Left ventricle myocardium inferior (tissue), 1 donor: ENCODE measurements around the gene IFI35. TPM values are rescaled to one million over a fixed set of nuclear protein-coding genes. Genes with fewer than 3 reads are reported as not detected.
"Not testable (repeated sequence)": the region's sequence is repeated elsewhere in the genome, so short reads cannot be mapped to it uniquely, and the experiment has no call there.

Experiments
- DNase-seq: peaks from one replicate; pipeline ENCODE4 v3.0.0-alpha.2; 2020
- H3K27ac ChIP-seq: fragments of 200-600 bp; replicated peaks from 2 replicates; pipeline ENCODE4 v1.8.0; 2021
- H3K27me3 ChIP-seq: fragments of 200-600 bp; 2 replicates; pipeline ENCODE4 v1.8.0; 2021; ENCODE audit warnings: low read depth
- H3K36me3 ChIP-seq: fragments of 200-600 bp; 2 replicates; pipeline ENCODE4 v1.8.0; 2021
- H3K4me1 ChIP-seq: fragments of 200-600 bp; 2 replicates; pipeline ENCODE4 v1.8.0; 2021
- H3K4me3 ChIP-seq: fragments of 200-600 bp; 2 replicates; pipeline ENCODE4 v1.8.0; 2021; ENCODE audit warnings: mild to moderate bottlenecking, moderate library complexity
- H3K9me3 ChIP-seq: fragments of 200-600 bp; replicated peaks from 2 replicates; pipeline ENCODE4 v1.8.0; 2021
- CTCF ChIP-seq: fragments of 200-600 bp; IDR thresholded peaks from 2 replicates; pipeline ENCODE4 v1.8.0; 2021; ENCODE audit warnings: antibody characterized with exemption, mild to moderate bottlenecking, borderline replicate concordance
- intact Hi-C: fragments of 100-400 bp; cut with micrococcal nuclease; formaldehyde crosslinking; loops from one replicate; pipeline ENCODE4 v1.11.0; 2022
- total RNA-seq: library from RNA; stranded (reverse); fragmentation: NEBNext Ultra II Directional; extraction: Animal tissue kit (Norgen Biotek cat#: 25700); gene quantifications from one replicate; pipeline ENCODE4 v1.2.1, GENCODE V29; 2021
- donor health status: DM: no; HTN: yes; CAD: no; lungs with severe emphysema.

Gene IFI35
- total RNA-seq, 1 donor from 2014 or later = 11.5 TPM

DNA sequence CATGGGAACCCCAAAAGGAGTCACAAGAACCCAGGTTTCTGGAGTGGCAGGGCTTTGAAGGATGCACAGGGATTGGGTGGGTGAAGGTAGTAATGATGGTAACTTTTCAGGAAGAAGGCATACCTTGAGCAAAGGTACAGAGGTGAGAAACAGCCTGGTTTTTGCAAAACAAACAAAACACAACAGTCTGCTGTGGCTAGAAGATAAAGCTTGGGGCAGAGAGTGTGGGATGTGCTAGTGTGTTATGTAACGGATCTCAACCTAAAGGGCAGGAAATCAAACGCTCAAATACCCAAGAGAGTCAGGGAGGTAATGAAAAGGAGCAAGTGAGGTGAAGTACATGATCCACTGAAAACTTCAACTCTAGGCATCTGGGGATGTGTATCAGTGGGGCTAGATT is 31.3 kb upstream of the IFI35 start:
- DNase-seq = no peak
- Histone ChIP-seq H3K9me3 (no peaks in the 10 kb centered on the region), H3K4me1 (peaks cover 14% of the 10 kb centered on the region), H3K36me3 (no peaks in the 10 kb centered on the region), H3K27ac (no peak overlapping the region), H3K27me3 (no peaks in the 10 kb centered on the region), H3K4me3 (no peak overlapping the region)
- intact Hi-C loops = no loop called here
- TF ChIP-seq CTCF = no peak

GRCh38 chr17:42975701-42976100 is 30.9 kb upstream of the IFI35 start:
- H3K27ac ChIP-seq, H3K27me3 ChIP-seq, intact Hi-C loops, DNase-seq, H3K36me3 ChIP-seq, H3K9me3 ChIP-seq, H3K4me3 ChIP-seq: not testable (repeated sequence)
- peaks cover 17% of the 10 kb centered on the region for H3K4me1 ChIP-seq

DNA sequence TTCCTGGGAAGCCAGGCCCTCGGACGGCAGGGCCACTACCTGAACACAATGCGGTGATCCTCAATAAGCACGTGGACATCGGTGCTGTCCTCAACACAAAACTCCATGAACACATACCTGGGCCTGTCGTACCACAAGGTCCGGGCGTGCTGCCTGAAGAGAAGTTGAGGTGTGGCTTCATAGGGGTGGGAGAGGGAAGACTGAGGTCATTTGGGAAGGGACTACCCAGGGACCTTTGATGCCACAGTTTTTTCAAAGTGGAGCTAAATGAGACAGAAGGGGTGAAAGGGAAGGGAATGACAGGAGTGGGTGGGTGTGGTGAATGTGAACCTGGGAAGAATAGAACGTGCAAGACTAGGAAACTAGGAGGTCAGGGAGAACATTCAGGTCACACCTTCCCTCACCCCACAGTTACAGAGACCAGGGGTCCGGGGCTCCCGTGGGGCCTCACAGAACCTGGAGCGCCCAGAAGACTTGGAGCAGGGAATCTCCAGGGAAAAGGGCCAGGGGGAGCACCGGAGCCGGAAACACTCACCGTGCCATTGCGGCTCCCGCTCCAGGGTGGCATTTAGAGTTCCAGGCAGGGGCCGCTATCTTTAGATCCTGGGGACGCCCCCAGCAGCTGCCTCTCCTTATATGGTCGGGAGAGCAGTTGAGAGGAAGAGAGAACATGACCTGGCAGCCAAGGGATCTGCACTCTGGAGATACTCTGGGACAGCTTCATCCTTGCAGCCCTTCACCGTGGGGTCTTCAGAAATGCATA is 26.9 kb upstream of the IFI35 start, which contains the start of gene PTGES3L:
PTGES3L (minus strand) TSS at position 570 of the 763 bp plus-strand sequence; CDS start at position 543, 27 bp downstream.
- Histone ChIP-seq H3K4me1 (peaks cover 38% of the 10 kb centered on the region), H3K27me3 (no peaks in the 10 kb centered on the region), H3K36me3 (no peaks in the 10 kb centered on the region), H3K4me3 (peak within 1 kb of the TSS; percentile 83), H3K9me3 (no peaks in the 10 kb centered on the region), H3K27ac (peak within 1 kb of the TSS; percentile 89)
- peak; percentile 59 for DNase-seq
- intact Hi-C loops = no loop called here
- no peak for TF ChIP-seq CTCF

DNA sequence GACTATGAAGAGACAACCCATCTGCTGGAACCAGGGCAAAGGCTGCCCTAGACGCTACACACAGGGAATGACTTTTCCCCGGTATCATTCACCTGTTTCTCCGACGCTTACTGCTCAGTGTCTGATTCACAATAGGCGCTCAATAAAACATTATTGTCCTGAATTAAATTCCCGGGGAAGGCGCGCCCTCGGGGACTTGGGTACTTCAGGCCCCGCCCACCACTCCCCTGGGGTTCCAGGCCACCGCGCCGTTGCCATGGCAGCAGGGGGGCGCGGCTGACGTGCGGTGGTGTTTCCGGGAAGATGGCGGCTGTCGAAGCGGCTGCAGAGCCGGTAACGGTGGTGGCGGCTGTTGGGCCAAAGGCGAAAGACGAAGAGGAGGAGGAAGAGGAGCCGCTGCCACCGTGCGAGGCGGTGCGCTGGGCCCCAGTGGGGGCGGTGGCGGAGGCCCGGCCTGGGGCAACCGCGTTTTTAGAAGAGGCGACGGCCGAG is 26.3 kb upstream of the IFI35 start, which contains the start of gene RUNDC1:
RUNDC1 (plus strand) TSS at position 292 of the 492 bp plus-strand sequence; CDS start at position 304, 12 bp downstream.
- Histone ChIP-seq H3K4me3 (peak within 1 kb of the TSS; percentile 83), H3K27me3 (no peaks in the 10 kb centered on the region), H3K9me3 (no peaks in the 10 kb centered on the region), H3K27ac (peak within 1 kb of the TSS; percentile 89), H3K4me1 (peaks cover 38% of the 10 kb centered on the region), H3K36me3 (peaks cover 5% of the 10 kb centered on the region)
- no peak for TF ChIP-seq CTCF
- intact Hi-C loops = no loop called here
- peak; percentile 95 for DNase-seq

- Histone ChIP-seq H3K27ac (peak overlapping the region; percentile 89), H3K36me3 (peaks cover 9% of the 10 kb centered on the region), H3K4me1 (peaks cover 38% of the 10 kb centered on the region), H3K4me3 (peak overlapping the region; percentile 83), H3K9me3 (no peaks in the 10 kb centered on the region), H3K27me3 (no peaks in the 10 kb centered on the region)
- peak; percentile 13 for TF ChIP-seq CTCF
- peak; percentile 24 for DNase-seq
- intact Hi-C loops = no loop called here
Observed at GRCh38 chr17:42980766-42981397, 25.7 kb upstream of the IFI35 start.
